Endometrial microvascular endothelial cells (primary cell): Measurements from ENCODE around the gene GOT1. TPM values are rescaled to one million over a fixed set of nuclear protein-coding genes. Genes with fewer than 3 reads are reported as not detected.

ENCODE experiments used
- in situ Hi-C: cut with HindIII; loops from 2 replicates; pipeline ENCODE4 v1.10.0; 2017; ENCODE audit warnings: low sequenced_read_pairs, low pct_unique_long_range_greater_than_20kb; ENCODE audit errors: inconsistent ontology term
- total RNA-seq: library from RNA; depleted of rRNA; stranded (reverse); fragments of >200 nt; gene quantifications from one replicate; pipeline ENCODE4 v1.2.3, GENCODE V29; 2015; ENCODE audit errors: inconsistent ontology term

The GOT1 gene
- total RNA-seq, 1 donor from 2014 or later, result 29.2 TPM

DNA sequence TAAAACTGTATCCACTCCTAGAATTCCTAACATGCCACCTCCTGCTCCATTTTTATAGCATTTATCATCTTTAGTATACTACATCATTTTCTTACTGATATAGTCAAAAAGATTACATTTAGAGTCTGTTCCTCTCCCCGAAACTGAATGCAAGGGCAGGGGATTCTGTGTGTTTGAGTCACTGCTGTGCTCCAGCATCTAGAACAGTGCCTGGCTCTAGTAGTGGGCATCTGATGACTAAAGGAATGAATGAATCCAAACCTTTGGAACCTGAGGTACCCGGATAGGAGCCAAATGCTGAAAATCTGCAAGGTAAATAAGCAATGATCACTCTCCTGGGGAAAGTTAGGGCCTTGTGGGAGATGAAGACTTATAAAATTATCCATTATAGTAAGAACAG lies 18.9 kb downstream of the GOT1 start:
- in situ Hi-C loops, result no loop called here

DNA sequence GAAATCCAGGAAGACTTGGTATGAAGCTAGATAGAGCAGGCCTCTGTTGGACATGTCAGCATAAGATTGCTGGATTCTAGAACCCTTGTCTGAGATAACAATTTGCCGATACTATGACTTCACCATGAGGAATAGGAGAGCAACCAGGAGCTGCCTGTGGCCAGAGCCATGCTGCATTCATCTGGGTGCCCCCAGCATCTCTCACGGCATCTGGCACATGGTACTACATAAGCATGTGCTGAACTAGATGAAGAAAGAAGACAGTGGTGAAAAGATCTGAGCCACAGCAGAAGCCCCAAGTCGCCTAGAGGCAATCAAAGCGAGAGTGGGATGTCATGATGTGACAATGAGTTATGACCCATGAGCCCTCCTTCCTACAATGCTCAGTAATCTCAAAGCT lies 19.5 kb downstream of the GOT1 start:
- in situ Hi-C loops, result no loop called here

DNA sequence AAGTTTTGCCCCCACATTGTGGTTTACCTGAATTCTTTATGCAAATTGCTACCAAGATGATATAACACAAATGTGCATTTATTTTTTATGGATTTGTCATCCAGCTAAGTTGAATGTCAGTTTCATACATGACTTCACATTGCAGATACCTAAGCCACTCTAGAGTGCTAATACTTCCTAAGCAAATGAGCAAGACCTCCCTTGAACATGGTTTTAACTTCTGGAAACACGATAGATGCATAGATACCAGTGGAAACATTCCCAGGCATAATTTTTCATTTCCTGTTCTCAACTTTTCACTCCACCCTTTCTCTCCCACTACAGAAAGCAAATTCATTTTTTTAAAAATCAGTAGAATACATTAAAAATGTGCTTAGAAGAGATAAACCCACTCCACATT lies 20.3 kb downstream of the GOT1 start:
- in situ Hi-C loops, result no loop called here

DNA sequence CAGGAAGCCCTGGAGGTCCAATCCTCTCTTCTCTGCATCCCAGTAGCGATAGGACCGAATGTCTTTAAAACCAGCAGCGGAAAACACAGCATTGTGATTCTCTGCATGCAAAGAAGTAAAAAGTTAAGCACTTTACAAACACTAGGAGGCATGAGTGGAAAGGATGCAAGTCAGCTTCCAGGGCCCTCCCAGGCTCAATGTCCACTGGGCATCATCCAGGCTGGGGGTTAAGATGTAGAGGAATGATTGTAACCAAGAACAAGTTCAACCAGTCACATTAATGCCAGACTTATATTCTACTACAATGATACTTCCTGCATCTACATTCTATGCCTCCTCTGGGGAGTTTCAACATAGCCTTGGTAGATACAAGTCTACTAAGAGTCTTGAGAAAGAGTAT lies 24.3 kb downstream of the GOT1 start:
- in situ Hi-C loops, result no loop called here

DNA sequence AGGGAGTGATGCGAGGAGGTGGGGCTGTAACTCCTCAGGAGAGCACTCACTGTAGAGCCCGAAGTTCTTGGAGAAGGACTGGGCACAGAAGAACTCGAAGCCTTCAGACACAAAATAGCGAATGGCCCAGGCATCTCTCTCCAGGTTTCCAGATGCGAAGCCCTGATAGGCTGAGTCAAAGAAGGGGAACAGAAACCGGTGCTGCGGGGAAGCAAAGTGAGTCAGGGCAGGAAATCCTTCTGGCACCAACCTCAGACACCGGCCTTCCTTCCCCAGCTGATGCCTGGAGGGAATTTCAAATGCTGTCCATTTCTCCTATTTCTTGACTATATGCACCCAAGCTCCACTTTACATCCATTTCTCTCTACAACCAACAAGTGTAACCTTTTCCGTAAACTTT lies 26.8 kb downstream of the GOT1 start:
- in situ Hi-C loops, result no loop called here

DNA sequence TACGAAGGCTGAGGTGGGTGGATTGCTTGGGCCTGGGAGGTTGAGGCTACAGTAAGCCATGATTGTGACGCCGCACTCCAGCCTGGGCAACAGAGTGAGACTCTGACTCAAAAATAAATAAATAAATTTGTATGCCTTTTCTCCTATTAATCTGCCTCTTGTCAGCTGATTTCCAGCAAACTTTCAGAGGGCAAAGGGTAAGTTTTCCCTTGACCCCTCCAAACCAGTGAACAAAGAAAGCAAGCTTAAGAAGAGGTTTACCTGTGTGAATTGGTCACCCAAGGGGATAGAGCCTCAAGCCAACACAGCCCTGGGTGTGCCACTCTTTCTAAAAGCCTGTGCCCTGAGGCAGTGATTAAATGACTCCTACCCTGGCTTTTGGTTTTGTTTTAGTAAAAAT lies 30.8 kb downstream of the GOT1 start:
- in situ Hi-C loops, result no loop called here

DNA sequence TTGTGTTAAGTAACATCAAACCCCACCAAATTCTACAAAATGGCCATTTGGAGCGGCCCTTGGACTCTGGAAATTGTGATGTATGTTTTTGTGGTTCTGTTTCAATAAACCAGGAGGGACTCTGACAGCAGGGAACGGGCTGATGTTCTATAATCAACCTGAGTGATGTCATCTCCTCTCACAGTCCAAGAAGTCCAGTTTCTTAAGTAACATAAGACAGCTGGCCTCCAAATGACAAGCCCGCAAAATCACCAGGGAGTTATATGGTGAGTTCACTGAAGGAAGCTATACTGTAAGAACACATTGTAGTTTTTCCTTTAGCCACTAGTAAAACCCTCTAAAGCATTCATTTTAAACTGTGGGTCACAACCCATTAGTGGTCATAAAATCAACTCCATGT lies 34.0 kb downstream of the GOT1 start:
- in situ Hi-C loops, result no loop called here

DNA sequence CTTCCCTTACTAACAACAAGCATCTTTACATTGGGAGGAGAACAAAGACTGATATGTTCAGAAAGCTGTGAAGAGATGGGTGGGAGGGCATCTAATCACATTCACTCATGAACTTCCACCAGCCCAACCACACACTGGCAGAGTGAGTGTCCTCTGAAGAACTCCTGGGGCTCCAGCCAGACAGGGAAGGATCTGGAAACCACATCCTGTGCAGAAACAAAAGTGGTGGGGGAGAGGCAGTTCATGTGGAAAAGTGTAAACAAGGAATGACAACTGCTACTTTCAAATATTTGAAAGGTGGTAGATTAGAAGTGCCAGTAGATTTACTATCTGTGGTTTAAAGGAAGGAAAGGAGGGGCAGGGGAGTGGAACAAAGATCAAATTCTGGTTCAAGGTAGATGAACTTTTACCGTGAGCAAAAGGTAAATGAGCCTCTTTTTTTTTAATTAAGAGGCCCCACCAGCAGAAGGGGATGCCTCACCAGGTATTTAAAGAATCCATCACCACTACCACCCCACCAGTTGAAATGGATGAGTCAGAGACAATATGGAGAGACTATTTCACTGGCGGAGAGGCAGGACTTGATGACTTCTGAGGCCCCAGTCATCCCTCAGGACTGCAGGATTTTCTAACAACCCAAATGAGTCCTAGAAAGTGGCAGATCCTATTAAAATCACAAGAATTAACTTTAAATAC lies 34.5 kb downstream of the GOT1 start:
- in situ Hi-C loops, result no loop called here

DNA sequence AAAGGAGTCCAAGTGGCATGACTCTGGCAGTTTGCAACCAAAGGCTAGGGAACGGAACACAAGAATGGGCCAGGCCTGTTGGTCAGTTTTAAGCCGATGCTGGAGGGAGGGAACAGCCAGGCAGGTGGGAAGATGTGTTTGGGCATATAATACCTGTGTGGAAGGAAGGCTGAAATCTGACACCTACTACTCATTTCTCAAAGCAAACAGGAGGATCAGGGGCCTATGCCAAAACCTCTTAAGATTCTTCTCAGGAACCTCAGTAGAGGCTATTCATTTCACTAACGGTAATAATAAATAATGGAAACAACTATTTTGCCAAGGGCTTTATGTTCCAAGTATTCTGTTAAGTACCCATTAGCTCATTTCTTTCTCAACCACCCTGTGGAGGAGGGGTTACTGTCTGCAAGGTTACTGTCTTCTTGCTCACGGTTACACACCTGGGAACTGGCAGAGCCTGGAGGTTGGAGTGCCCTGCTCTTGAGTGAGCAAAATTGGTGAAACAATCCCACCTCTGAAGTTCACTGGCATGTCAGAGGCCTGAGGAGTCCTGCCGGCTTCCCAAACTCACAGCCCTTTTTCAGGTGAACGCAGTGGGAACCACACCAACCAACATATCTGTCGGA lies 35.5 kb downstream of the GOT1 start:
- in situ Hi-C loops, result no loop called here

DNA sequence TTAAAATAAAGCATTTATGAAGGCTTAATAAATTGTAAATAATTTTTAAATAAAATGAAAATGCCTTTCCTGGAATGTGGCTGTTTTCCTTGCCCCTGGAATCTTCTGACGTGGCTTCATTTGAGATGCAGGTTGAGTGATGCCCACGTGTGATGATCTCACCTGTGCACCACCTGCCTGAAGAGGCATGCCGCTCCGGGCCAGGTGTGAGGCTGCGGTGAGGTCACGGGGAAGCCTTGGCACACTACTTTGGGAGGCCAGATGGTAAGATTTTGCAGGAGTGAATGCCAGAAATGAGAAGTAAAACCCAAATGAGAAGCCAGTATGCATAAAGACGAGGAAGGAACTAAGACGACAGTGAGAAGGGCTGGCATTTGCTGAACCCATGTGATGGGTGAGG lies 36.2 kb downstream of the GOT1 start:
- in situ Hi-C loops, result no loop called here

DNA sequence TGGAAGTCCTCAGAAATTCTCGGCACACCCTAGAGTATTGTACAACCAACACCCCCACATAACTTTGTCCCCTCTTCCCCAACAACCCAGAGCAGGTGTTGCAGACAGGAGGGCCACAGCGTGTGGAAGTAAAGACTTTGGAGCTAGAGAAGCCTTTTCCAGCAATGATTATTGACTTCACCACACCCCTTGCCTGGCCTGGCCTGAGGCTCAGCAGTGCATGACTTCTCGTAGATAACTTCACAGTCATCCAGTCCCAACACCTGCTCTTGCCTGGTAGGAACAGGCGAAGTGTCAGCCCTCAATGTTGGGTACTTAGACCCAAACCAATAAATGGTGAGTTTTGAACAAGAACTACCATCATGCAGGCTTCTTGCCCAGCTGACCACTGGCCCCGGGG lies 36.7 kb downstream of the GOT1 start:
- in situ Hi-C loops, result no loop called here

DNA sequence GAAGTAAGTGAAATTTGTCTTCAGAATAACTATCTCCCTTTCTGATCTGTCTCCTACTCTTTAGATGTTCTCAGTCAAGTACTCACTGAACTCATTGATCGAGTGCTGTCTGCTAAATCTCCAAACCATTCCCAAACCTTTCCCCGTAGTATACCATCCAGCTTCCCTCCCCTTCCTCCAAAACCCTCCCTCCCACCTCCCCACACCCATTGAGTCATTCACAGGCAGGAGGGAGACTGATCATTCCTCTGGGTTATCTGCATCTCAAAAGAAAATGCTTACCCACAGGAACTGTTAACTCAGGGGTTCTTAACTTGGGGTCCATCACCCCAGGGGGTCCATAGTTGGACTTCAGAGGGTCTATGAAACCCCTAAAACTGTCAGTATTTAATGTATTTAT lies 37.4 kb downstream of the GOT1 start:
- in situ Hi-C loops, result no loop called here

DNA sequence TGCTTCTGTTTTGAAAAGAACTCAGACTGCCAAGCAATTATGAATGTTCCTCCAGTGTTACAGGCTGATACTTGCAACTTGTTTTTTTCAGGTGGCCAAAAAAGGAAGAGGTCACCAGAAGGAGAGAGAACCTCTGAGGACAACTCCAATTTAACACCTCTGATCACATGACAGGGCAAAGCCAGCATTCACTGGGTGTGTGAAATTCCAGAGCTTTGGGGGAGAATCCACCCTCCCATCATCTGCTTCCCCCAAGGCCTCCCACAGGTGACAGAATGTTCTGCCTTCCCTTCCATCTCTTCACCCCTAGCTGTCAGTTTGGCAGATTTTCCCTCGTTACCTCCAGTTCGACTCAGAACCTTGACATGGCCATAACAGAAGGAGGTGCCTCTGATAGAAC lies 39.1 kb downstream of the GOT1 start:
- in situ Hi-C loops, result no loop called here

DNA sequence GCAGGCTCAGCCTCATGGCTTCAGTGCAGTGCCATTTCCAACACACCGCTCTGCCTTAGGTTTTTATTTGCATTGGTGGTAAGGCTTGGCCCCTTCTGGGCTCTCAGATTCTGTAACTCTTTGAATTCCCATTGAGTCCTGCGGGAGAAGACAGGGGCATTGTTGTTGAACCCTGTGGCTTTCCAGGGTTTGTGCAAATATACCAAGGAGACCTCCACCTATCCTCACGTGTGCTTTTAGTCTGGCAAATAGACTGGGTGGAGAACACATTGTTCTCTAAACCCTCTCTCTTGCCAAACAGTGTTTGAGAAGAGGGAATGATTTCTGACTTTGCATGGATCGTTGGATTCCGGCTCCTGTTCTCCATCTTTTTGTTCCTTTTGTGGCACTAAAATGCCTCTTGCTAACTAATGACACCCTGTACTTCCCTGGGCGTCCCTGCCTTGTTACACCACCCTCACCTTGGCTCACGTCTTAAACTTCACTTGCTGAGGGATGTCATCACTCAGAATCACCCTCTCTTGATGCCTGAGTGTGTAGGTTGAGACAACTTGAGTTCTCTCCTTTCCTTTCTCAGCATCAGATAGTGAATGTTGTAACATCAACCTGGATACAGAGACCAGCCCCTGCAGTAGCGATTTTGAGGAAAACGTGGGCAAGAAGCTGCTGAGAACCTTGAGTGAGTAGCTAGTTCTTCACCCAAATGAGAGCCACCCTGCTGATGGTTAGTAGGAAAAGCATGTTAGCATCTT lies 40.5 kb downstream of the GOT1 start:
- in situ Hi-C loops, result no loop called here

DNA sequence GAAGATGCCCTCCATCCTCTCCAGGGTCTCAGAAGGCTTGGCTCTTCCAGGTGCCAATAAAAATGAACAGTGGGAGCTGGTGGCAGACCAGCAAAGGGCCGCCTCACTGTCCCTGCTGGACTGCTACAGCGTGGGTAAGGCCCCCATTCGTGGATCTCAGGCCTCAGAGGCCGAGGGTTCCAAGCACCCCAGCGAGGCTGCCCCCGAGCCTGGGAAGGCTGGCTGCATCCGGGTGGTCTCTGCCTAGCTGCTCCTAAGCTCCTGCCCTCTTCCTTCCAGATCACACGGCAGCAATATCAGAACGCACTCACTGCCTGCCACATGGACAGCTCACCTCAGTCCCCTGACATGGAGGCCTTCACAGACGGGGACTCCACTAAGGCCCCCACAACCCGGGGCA lies 42.9 kb downstream of the GOT1 start:
- in situ Hi-C loops, result no loop called here

DNA sequence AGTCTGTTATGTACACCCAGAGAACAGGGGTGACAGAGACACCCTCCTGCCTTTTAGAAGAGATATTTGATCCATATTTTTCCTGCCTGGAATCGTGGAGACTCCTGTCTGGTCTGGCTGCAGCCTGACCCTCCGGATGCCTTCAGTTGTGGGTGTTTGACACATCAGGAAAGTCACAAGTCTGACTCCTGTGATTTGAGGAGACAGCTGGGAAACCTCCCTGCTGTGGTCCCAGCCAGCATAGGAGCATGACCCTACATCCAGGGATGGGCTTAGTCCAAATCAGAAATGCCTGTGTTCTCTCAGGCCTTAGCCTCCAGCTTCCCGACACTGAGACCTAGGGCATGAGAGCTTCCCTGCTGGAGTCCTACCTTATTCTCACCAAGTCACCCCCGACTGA lies 43.4 kb downstream of the GOT1 start:
- in situ Hi-C loops, result no loop called here

DNA sequence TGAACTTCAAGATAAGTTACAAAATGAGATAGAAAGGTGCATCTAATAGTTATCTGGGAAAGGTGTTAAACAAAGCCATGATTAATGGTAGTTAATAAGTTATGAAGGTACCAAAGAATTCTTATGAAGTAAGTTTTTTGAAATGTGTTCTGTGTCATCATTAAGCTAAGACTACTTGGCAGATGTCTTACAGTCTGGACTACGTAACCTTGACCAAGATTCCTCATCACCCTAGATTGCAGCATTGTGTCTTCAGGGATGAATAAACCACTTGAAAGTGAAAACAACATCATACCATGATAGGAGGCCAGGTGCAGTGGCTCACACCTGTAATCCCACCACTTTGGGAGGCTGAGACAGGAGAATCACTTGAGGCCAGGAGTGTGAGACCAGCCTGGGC lies 48.2 kb downstream of the GOT1 start:
- in situ Hi-C loops, result no loop called here

DNA sequence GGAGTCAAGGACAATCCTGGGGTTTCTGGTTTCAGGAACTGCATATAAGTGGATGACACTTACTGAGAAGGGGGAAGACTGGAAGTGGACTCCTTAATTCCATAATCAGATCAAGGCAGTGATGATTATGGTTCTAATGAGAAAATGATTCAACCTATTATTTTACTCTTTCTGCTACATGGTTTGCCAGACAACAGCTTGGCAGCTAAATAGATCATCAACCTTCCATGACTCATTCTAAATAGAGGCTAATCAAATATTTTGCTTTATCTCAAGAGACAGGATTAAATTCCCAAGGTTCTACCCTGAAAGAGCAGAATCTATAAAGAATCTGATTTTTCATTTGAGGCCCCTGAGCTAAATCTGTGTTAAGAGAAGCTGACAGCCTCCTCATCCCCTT lies 55.0 kb downstream of the GOT1 start:
- in situ Hi-C loops, result no loop called here

DNA sequence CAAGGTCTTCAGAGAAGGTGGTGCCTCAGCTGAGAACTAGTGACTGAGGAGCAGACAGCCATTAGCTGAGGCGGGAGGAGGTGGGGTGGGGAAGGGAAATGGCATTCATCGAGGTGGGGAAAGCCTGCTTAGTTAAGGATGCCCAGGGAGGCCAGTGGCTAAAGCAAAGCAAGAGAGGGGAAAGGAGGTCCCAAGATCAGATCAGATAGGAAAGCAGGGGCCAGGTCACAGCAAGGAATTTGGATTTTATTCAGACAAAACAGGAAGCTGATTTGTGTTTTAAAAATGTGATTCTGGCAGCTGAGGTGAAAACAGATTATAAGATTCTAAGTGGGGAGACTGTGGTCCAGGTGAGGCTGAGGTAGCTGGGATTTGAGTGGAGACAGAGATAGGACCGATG lies 55.5 kb downstream of the GOT1 start:
- in situ Hi-C loops, result no loop called here

DNA sequence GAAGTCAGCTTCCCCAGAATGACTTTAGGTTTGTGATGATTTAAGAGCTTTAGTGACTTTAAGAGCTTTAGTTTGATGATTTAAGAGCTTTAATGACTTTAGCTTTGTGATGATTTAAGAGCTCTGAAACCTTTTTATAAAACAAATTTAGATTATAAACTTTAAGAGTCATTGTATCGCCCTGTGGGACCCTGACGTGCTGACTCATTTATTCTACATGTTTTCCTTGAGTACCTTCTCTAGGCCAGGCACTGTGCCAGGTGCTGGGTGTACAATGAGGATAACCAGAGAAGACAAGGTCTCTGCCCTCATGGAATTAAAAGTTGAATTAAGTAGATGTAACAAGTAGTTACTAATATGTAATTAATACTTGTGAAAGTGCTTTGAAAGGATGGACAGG lies 55.9 kb downstream of the GOT1 start:
- in situ Hi-C loops, result no loop called here
